SK-N-MC (cell line): ENCODE data around the gene CLIP3.

Source experiments
- EZH2 ChIP-seq: fragments of 200-600 bp; sonication (generic); IDR thresholded peaks from one replicate; pipeline ENCODE4 v1.6.1; 2017; ENCODE audit warnings: antibody characterized with exemption
- POLR2AphosphoS5 ChIP-seq: IDR thresholded peaks from 2 replicates; pipeline ENCODE4 v1.6.1; 2012; ENCODE audit warnings: mild to moderate bottlenecking, low read depth, low read length, borderline replicate concordance

DNA sequence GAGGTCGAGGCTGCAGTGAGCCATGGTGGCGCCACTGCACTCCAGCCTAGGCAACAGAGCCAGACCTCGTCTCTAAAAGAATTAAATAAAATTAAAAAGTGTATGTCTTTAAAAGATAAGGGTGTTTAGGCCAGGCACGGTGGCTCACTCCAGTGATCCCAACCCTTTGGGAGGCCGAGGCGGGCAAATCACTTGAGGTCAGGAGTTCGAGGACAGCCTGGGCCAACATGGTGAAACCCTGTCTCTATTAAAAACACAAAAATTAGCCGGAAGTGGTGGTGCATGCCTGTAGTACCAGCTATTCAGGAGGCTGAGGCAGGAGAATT is 45.1 kb downstream of the CLIP3 start:
- TF ChIP-seq POLR2AphosphoS5 (no peak), EZH2 (no peak)
